HCT116 (cell line): Measurements from ENCODE around the gene PHF1. TPM values are rescaled to one million over a fixed set of nuclear protein-coding genes. Genes with fewer than 3 reads are reported as not detected.

Source experiments
- ATAC-seq: fragments of 200-7000 bp; cut with Tn5 transposase; 2 replicates; pipeline ENCODE4 v1.9.1; 2020; ENCODE audit warnings: mild to moderate bottlenecking, moderate library complexity
- BruUV-seq: library from RNA; stranded (reverse); fragments of 400-500 nt; replicated peaks from 2 replicates; lab custom pipeline; 2021; lab: Mats Ljungman, UMichigan
- CTCF ChIA-PET: fragments of 300-600 bp; sonication (Branson Sonifier 250); formaldehyde crosslinking; loops from one replicate; lab custom pipeline; 2021; ENCODE audit warnings: antibody characterized with exemption; lab: Charles Lee
- POLR2A ChIA-PET: fragments of 300-600, 350-600 bp; sonication (Branson Sonifier 250); formaldehyde crosslinking; loops from one replicate; lab custom pipeline; 2021; ENCODE audit warnings: antibody characterized with exemption; lab: Charles Lee
- RAD21 ChIA-PET, 2 experiments: fragments of 300-600 bp; sonication (Branson Sonifier 250); formaldehyde crosslinking; loops; one replicate each; lab custom pipeline; 2023; ENCODE audit warnings: low total read pairs in 2 of 2; ENCODE audit not compliant: uncharacterized antibody in 2 of 2, unreplicated experiment in 2 of 2, low non-redundant PET in 1 of 2; lab: Charles Lee
- DNase-seq: peaks from one replicate; pipeline ENCODE4 v3.0.0-alpha.2; 2010; ENCODE audit warnings: low read depth, low spot score
- H2AFZ ChIP-seq: fragments of 200-600 bp; shearing (Covaris generic), sonication (generic); 2 replicates; pipeline ENCODE4 v1.6.1; 2017; ENCODE audit warnings: low read depth, mixed run types, mixed read lengths, antibody characterized with exemption, low read length; ENCODE audit not compliant: poor library complexity, severe bottlenecking
- H3K27ac ChIP-seq: 2 replicates; pipeline ENCODE4 v1.5.1; 2012; ENCODE audit warnings: low read depth, low read length
- H3K27me3 ChIP-seq: fragments of 200-600 bp; sonication (generic); 2 replicates; pipeline ENCODE4 v1.6.1; 2016; ENCODE audit warnings: mixed run types, low read length, mixed read lengths; ENCODE audit not compliant: insufficient read depth
- H3K36me3 ChIP-seq, 2 experiments: fragments of 200-500 bp in 1 of 2; fragments of 200-600 bp in 1 of 2; sonication (Bioruptor generic) in 1 of 2; sonication (generic) in 1 of 2; 2 replicates each; pipeline versions ENCODE4 v1.5.1 to v1.6.1; 2014 to 2016; ENCODE audit warnings: low read length in 2 of 2, inconsistent platforms in 1 of 2, mixed read lengths in 1 of 2, mixed run types in 1 of 2; ENCODE audit not compliant: insufficient read depth in 2 of 2, control insufficient read depth in 1 of 2
- H3K4me1 ChIP-seq, 2 experiments: fragments of 200-600 bp in 1 of 2; sonication (generic) in 1 of 2; 2 replicates each; pipeline versions ENCODE4 v1.5.1 to v1.6.1; 2012 to 2017; ENCODE audit warnings: low read length in 2 of 2, inconsistent platforms in 1 of 2, mild to moderate bottlenecking in 1 of 2, mixed read lengths in 1 of 2, mixed run types in 1 of 2, moderate library complexity in 1 of 2; ENCODE audit not compliant: insufficient read depth in 2 of 2, control insufficient read depth in 1 of 2
- H3K4me2 ChIP-seq: fragments of 200-600 bp; sonication (generic); 2 replicates; pipeline ENCODE4 v1.6.1; 2017; ENCODE audit warnings: mixed run types, low read length, mixed read lengths
- H3K4me3 ChIP-seq, 2 experiments: fragments of 200-600 bp in 1 of 2; sonication (generic) in 1 of 2; replicated peaks in 1 of 2; 2 replicates each; pipeline ENCODE4 v1.5.1; 2011 to 2016; ENCODE audit warnings: low read length in 2 of 2, control low read depth in 1 of 2, low read depth in 1 of 2, mild to moderate bottlenecking in 1 of 2, mixed read lengths in 1 of 2, mixed run types in 1 of 2
- H3K79me2 ChIP-seq: fragments of 200-600 bp; sonication (generic); 2 replicates; pipeline ENCODE4 v1.6.1; 2017; ENCODE audit warnings: mild to moderate bottlenecking, mixed run types, low read length, moderate library complexity, mixed read lengths; ENCODE audit not compliant: insufficient read depth
- H3K9ac ChIP-seq: fragments of 200-600 bp; sonication (generic); 2 replicates; pipeline ENCODE4 v1.6.1; 2016; ENCODE audit warnings: low read length, mixed read lengths
- H3K9me2 ChIP-seq: fragments of 200-600 bp; sonication (generic), shearing (Covaris generic); 2 replicates; pipeline ENCODE4 v1.6.1; 2017; ENCODE audit warnings: mixed run types, mild to moderate bottlenecking, moderate library complexity; ENCODE audit not compliant: insufficient read depth
- H3K9me3 ChIP-seq, 2 experiments: fragments of 200-500 bp in 1 of 2; fragments of 200-600 bp in 1 of 2; sonication (Bioruptor generic) in 1 of 2; sonication (generic) in 1 of 2; 2 replicates each; pipeline ENCODE4 v1.6.1; 2014 to 2017; ENCODE audit warnings: low read length in 2 of 2, mixed read lengths in 2 of 2, inconsistent platforms in 1 of 2, low read depth in 1 of 2, mild to moderate bottlenecking in 1 of 2, mixed run types in 1 of 2, moderate library complexity in 1 of 2; ENCODE audit not compliant: control insufficient read depth in 1 of 2, insufficient read depth in 1 of 2
- H4K20me1 ChIP-seq: fragments of 200-600 bp; sonication (generic), shearing (Covaris generic); 2 replicates; pipeline ENCODE4 v1.6.1; 2017; ENCODE audit warnings: mixed run types, mild to moderate bottlenecking, moderate library complexity; ENCODE audit not compliant: insufficient read depth
- ELF1 ChIP-seq: IDR thresholded peaks from 2 replicates; pipeline ENCODE4 v1.6.1; 2012; ENCODE audit warnings: low read depth, borderline replicate concordance
- ZFX ChIP-seq: fragments of 450-650 bp; IDR thresholded peaks from 2 replicates; pipeline ENCODE4 v1.6.1; 2017
- intact Hi-C: fragments of 100-400 bp; cut with micrococcal nuclease; formaldehyde crosslinking; loops from 2 replicates; pipeline ENCODE4 v1.10.0; 2022
- total RNA-seq: library from RNA; stranded (reverse); gene quantifications from one replicate; pipeline ENCODE4 v1.2.1, GENCODE V29; 2021; ENCODE audit not compliant: unreplicated experiment
- TF ChIP-seq, protein P1 (sequence below), 3 experiments: fragments of 200-600 bp in 1 of 3; sonication (generic) in 1 of 3; IDR thresholded peaks in 2 of 3; conservative IDR thresholded peaks in 1 of 3; 2 replicates each; pipeline ENCODE4 v1.5.1; 2012 to 2017; ENCODE audit warnings: low read depth in 2 of 3, low read length in 2 of 3, antibody characterized with exemption in 1 of 3, borderline replicate concordance in 1 of 3, control low read depth in 1 of 3, mild to moderate bottlenecking in 1 of 3, mixed read lengths in 1 of 3, mixed run types in 1 of 3, moderate library complexity in 1 of 3; ENCODE audit not compliant: insufficient read depth in 1 of 3

Gene PHF1
- total RNA-seq, 1 experiment from 2014 or later: 40.2 TPM

GRCh38 chr6:33428224-33428965 is 17.6 kb downstream of the PHF1 start:
- peak; percentile 20; the same call in 1 of the 2 replicates for ATAC-seq
- Histone ChIP-seq H3K79me2 (no peaks in the 10 kb centered on the region), H4K20me1 (no peaks in the 10 kb centered on the region), H3K9me2 (no peaks in the 10 kb centered on the region), H3K9me3 (no peaks in the 10 kb centered on the region), H3K27me3 (no peaks in the 10 kb centered on the region), H3K4me2 (peak overlapping the region; percentile 75), H3K9ac (peak overlapping the region; percentile 42), H3K36me3 (no peaks in the 10 kb centered on the region), H3K27ac (peak overlapping the region; percentile 36; the same call in 1 of the 2 replicates), H3K4me1 (peaks cover 31 to 81% of the 10 kb centered on the region in 2 experiments), H3K4me3 (peak overlapping the region; percentile 30 to 47), H2AFZ (no peak overlapping the region)
- RAD21 ChIA-PET: no interaction called here
- TF ChIP-seq, protein P1, sequence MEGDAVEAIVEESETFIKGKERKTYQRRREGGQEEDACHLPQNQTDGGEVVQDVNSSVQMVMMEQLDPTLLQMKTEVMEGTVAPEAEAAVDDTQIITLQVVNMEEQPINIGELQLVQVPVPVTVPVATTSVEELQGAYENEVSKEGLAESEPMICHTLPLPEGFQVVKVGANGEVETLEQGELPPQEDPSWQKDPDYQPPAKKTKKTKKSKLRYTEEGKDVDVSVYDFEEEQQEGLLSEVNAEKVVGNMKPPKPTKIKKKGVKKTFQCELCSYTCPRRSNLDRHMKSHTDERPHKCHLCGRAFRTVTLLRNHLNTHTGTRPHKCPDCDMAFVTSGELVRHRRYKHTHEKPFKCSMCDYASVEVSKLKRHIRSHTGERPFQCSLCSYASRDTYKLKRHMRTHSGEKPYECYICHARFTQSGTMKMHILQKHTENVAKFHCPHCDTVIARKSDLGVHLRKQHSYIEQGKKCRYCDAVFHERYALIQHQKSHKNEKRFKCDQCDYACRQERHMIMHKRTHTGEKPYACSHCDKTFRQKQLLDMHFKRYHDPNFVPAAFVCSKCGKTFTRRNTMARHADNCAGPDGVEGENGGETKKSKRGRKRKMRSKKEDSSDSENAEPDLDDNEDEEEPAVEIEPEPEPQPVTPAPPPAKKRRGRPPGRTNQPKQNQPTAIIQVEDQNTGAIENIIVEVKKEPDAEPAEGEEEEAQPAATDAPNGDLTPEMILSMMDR (IDR thresholded peaks at IDR 0.05 in 2 of 3, conservative IDR thresholded peaks at IDR 0.05 in 1 of 3; ENCODE audit: borderline replicate concordance in 1 of 3, insufficient read depth in 1 of 3, low read depth in 2 of 3, low read length in 2 of 3): peak in 2 of 3 experiments; percentile 33 to 55; a peak in 3 of 6 replicates
- TF ChIP-seq ELF1 (no peak), ZFX (no peak)
- no peak for DNase-seq
- POLR2A ChIA-PET: interaction anchor here (0.8 kb wide), 1 partner anchor 10 kb away, joined by 3 read pairs; the partner anchor contains the start of gene CUTA
- no TSS peak for BruUV-seq
- intact Hi-C loops: loop anchor here (5.0 kb wide), 1 partner anchor 131 kb away; the partner anchor contains the start of gene RGL2
- CTCF ChIA-PET: interaction anchor here (1.0 kb wide), 1 partner anchor 26 kb away, joined by 3 read pairs; the partner anchor contains the start of gene ZBTB9
